K562 (cell line): Measurements from ENCODE around the gene MTCH2. TPM values are rescaled to one million over a fixed set of nuclear protein-coding genes. Genes with fewer than 3 reads are reported as not detected.

Experiments
- ATAC-seq: fragments of 200-7000 bp; cut with Tn5 transposase; 3 replicates; pipeline ENCODE4 v1.9.1; 2020; ENCODE audit warnings: moderate library complexity
- BruUV-seq: library from RNA; stranded (reverse); fragments of 400-500 nt; replicated peaks from 2 replicates; lab custom pipeline; 2021; lab: Mats Ljungman, UMichigan
- CTCF ChIA-PET: fragments of 300-600 bp; formaldehyde crosslinking; extraction: SDS; loops from one replicate; lab custom pipeline; 2021; ENCODE audit warnings: low intra/inter-chr PET ratio; lab: Yijun Ruan, JAX
- POLR2A ChIA-PET: fragments of 300-600, 350-650 bp; sonication (Branson Sonifier 250); formaldehyde crosslinking; extraction: SDS; loops from one replicate; lab custom pipeline; 2021; ENCODE audit warnings: antibody characterized with exemption, inconsistent platforms; lab: Yijun Ruan, JAX
- DNase-seq, 4 experiments: peaks; one replicate each; pipeline versions ENCODE4 v3.0.0 to v3.0.0-alpha.2; 2011 to 2018; ENCODE audit warnings: low spot score in 3 of 4, mixed read lengths in 3 of 4; ENCODE audit errors: extremely low read depth in 1 of 4
- FAIRE-seq: peaks from 2 replicates; lab custom pipeline; 2011; peaks lifted over from hg19 to GRCh38; lab: Jason Lieb, UNC
- H2AFZ ChIP-seq: 2 replicates; pipeline ENCODE4 v1.6.0; 2011; ENCODE audit warnings: low read depth, low read length, control low read depth, inconsistent platforms
- H3K27ac ChIP-seq: fragments of 200-600 bp; 3 replicates; pipeline ENCODE4 v1.8.0; 2011; ENCODE audit warnings: low read depth, mild to moderate bottlenecking, control low read depth, inconsistent platforms, low read length, moderate library complexity, mixed read lengths; ENCODE audit errors: extremely low read depth
- H3K27me3 ChIP-seq, 2 experiments: fragments of 300-600 bp in 1 of 2; 2 replicates in 1 of 2; 3 replicates in 1 of 2; pipeline versions ENCODE4 v1.6.0 to v1.8.0; 2011; ENCODE audit warnings: inconsistent platforms in 2 of 2, low read length in 2 of 2, mild to moderate bottlenecking in 1 of 2, mixed read lengths in 1 of 2, moderate library complexity in 1 of 2; ENCODE audit not compliant: control insufficient read depth in 2 of 2, insufficient read depth in 2 of 2
- H3K36me3 ChIP-seq: fragments of 300-600 bp; 3 replicates; pipeline ENCODE4 v1.8.0; 2011; ENCODE audit warnings: mild to moderate bottlenecking, low read length, inconsistent platforms; ENCODE audit not compliant: control insufficient read depth, insufficient read depth
- H3K4me1 ChIP-seq, 2 experiments: fragments of 200-600 bp in 1 of 2; replicated peaks in 1 of 2; 2 replicates in 1 of 2; 3 replicates in 1 of 2; pipeline versions ENCODE4 v1.5.1 to v1.8.0; 2011; ENCODE audit warnings: inconsistent platforms in 2 of 2, low read length in 2 of 2, mild to moderate bottlenecking in 1 of 2, mixed read lengths in 1 of 2, moderate library complexity in 1 of 2; ENCODE audit not compliant: control insufficient read depth in 2 of 2, insufficient read depth in 2 of 2
- H3K4me2 ChIP-seq: 2 replicates; pipeline ENCODE4 v1.6.1; 2011; ENCODE audit warnings: low read length, control low read depth, inconsistent platforms, mixed read lengths; ENCODE audit not compliant: insufficient read depth
- H3K4me3 ChIP-seq: fragments of 200-600 bp; sonication (generic), shearing (Covaris generic); 2 replicates; pipeline ENCODE4 v1.5.1; 2016; ENCODE audit warnings: control low read depth, inconsistent platforms
- H3K79me2 ChIP-seq: fragments of 200-600 bp; 3 replicates; pipeline ENCODE4 v1.8.0; 2011; ENCODE audit warnings: low read length, inconsistent platforms; ENCODE audit not compliant: control insufficient read depth, insufficient read depth
- H3K9ac ChIP-seq, 2 experiments: 2 replicates each; pipeline versions ENCODE4 v1.6.0 to v1.6.1; 2011; ENCODE audit warnings: low read depth in 2 of 2, low read length in 2 of 2, control low read depth in 1 of 2, inconsistent platforms in 1 of 2, mild to moderate bottlenecking in 1 of 2, mixed read lengths in 1 of 2; ENCODE audit not compliant: insufficient read depth in 1 of 2
- H3K9me1 ChIP-seq: one replicate; pipeline ENCODE4 v1.6.0; 2011; ENCODE audit warnings: inconsistent platforms, mild to moderate bottlenecking, low read length, moderate library complexity; ENCODE audit not compliant: control insufficient read depth, insufficient read depth
- H3K9me3 ChIP-seq: replicated peaks from 2 replicates; pipeline ENCODE4 v1.5.1; 2011; ENCODE audit warnings: low read depth, low read length, inconsistent platforms; ENCODE audit not compliant: control insufficient read depth, insufficient read depth
- H4K20me1 ChIP-seq: replicated peaks from 2 replicates; pipeline ENCODE4 v1.6.1; 2011; ENCODE audit warnings: low read length, inconsistent platforms, mixed read lengths; ENCODE audit not compliant: control insufficient read depth, insufficient read depth
- CREB3 ChIP-seq: fragments of 450-650 bp; conservative IDR thresholded peaks from 2 replicates; pipeline ENCODE4 v1.6.1; 2016; ENCODE audit warnings: missing genetic modification characterization, low read depth, mild to moderate bottlenecking, missing compliant biosample characterization, moderate library complexity
- GMEB1 ChIP-seq: fragments of 250-450 bp; sonication (Bioruptor Pico); IDR thresholded peaks from 2 replicates; pipeline ENCODE4 v1.4.0; 2020; ENCODE audit warnings: mild to moderate bottlenecking
- HDAC8 ChIP-seq: fragments of 450-650 bp; IDR thresholded peaks from 2 replicates; pipeline ENCODE4 v1.6.1; 2016; ENCODE audit warnings: mild to moderate bottlenecking, missing genetic modification characterization, moderate library complexity, missing compliant biosample characterization
- L3MBTL2 ChIP-seq: fragments of 450-650 bp; IDR thresholded peaks from 2 replicates; pipeline ENCODE4 v1.6.1; 2016; ENCODE audit warnings: mild to moderate bottlenecking, moderate library complexity
- POLR2A ChIP-seq: fragments of 450-650 bp; conservative IDR thresholded peaks from 2 replicates; pipeline ENCODE4 v1.6.1; 2016
- RBM15 ChIP-seq: fragments of 200-400 bp; formaldehyde crosslinking; IDR thresholded peaks from 2 replicates; pipeline ENCODE4 v1.6.1; 2018; ENCODE audit warnings: mild to moderate bottlenecking, low read length, moderate library complexity; ENCODE audit not compliant: insufficient read depth
- SMAD3 ChIP-seq: fragments of 450-650 bp; formaldehyde crosslinking; conservative IDR thresholded peaks from 2 replicates; pipeline ENCODE4 v1.4.0; 2020; ENCODE audit warnings: mild to moderate bottlenecking
- TRIM25 ChIP-seq: fragments of 450-650 bp; IDR thresholded peaks from 2 replicates; pipeline ENCODE4 v1.7.0; 2016; ENCODE audit warnings: borderline replicate concordance
- ZNF253 ChIP-seq: fragments of 250-450 bp; sonication (Bioruptor Pico); conservative IDR thresholded peaks from 2 replicates; pipeline ENCODE4 v1.6.1; 2021; ENCODE audit warnings: mild to moderate bottlenecking
- ZNF592 ChIP-seq: fragments of 450-650 bp; IDR thresholded peaks from 2 replicates; pipeline ENCODE4 v1.6.1; 2017; ENCODE audit warnings: antibody characterized with exemption, mild to moderate bottlenecking
- ZNF695 ChIP-seq: fragments of 450-650 bp; formaldehyde crosslinking; IDR thresholded peaks from 2 replicates; pipeline ENCODE4 v1.4.0; 2020; ENCODE audit warnings: mild to moderate bottlenecking, moderate library complexity
- WGBS: fragments of 100-300 bp; shearing (Covaris generic); methylation state at CpG from one replicate; pipeline ENCODE4 v1.1.6; 2016; ENCODE audit warnings: low coverage, mixed read lengths; ENCODE audit not compliant: insufficient coverage; ENCODE audit errors: missing lambda C conversion rate; 5-methylcytosine and 5-hydroxymethylcytosine counted together
- in situ Hi-C: fragments of 300-500 bp; cut with MboI; formaldehyde crosslinking; loops from 4 replicates; pipeline ENCODE4 v1.15.0; 2018; ENCODE audit warnings: inconsistent platforms, mixed read lengths
- intact Hi-C: fragments of 100-400 bp; cut with micrococcal nuclease; formaldehyde crosslinking; loops from 2 replicates; pipeline ENCODE4 v1.14.2; 2022
- polyA plus RNA-seq, 8 experiments: library from polyadenylated mRNA; depleted of rRNA in 4 of 8; stranded (reverse) in 5 of 8; unstranded in 3 of 8; fragments of >200 nt; fragmentation: Nextera tagmentation in 2 of 8; fragmentation: Illumina TruSeq in 1 of 8; extraction: Ambion mirVana in 2 of 8; extraction: Trizol in 1 of 8; gene quantifications; 2 replicates each; pipeline versions ENCODE4 v1.2.1 to v1.2.3, GENCODE V29; 2011 to 2014; ENCODE audit warnings: inconsistent platforms in 1 of 8, missing spikeins in 1 of 8
- total RNA-seq, 7 experiments: library from RNA; depleted of rRNA in 6 of 7; stranded (reverse); fragments of >200 nt in 6 of 7; fragmentation: Illumina TruSeq in 2 of 7; extraction: Trizol in 2 of 7; gene quantifications; 2 replicates each; pipeline versions ENCODE4 v1.2.1 to v1.2.3, GENCODE V29; 2011 to 2021; ENCODE audit warnings: low replicate concordance in 1 of 7

The MTCH2 gene
- total and polyA plus RNA-seq, 9 of the 15 experiments (the other 6 are each of a cell fraction or from before 2014, with no cell fraction given) = 95.4 to 620 (median 198) TPM

- no peak for FAIRE-seq
These were observed 71.6 kb downstream of the MTCH2 start for GRCh38 chr11:47570651-47571356.

More at GRCh38 chr11:47570651-47571356, 71.6 kb downstream of the MTCH2 start:
- Histone ChIP-seq H3K36me3 (peaks cover 68% of the 10 kb centered on the region; the same call in 2 of the 3 replicates), H3K4me2 (no peak overlapping the region), H3K27ac (no peak overlapping the region), H4K20me1 (no peaks in the 10 kb centered on the region), H3K9me1 (no peaks in the 10 kb centered on the region), H3K4me3 (no peak overlapping the region), H3K4me1 (peaks cover 0 to 9% of the 10 kb centered on the region in 2 experiments; a peak in 2 of 5 replicates), H2AFZ (no peak overlapping the region), H3K27me3 (no peaks in the 10 kb centered on the region), H3K9me3 (no peaks in the 10 kb centered on the region), H3K79me2 (peaks cover 34% of the 10 kb centered on the region), H3K9ac (no peak overlapping the region)
- TF ChIP-seq ZNF592 = no peak
- no peak for TF ChIP-seq HDAC8 (tag)
- no peak for TF ChIP-seq ZNF695 (CRISPR knock-in tag)
- no peak for TF ChIP-seq POLR2A
- no peak for TF ChIP-seq CREB3
- TF ChIP-seq L3MBTL2 = no peak
- TF ChIP-seq RBM15 = no peak
- no peak for TF ChIP-seq ZNF253 (CRISPR knock-in tag)
- TF ChIP-seq GMEB1 (CRISPR knock-in tag) = no peak
- TF ChIP-seq SMAD3 (CRISPR knock-in tag) = no peak
- no peak for TF ChIP-seq TRIM25
- DNase-seq (peak in 2 of 4 experiments; percentile 3 to 5), ATAC-seq (no peak)
- WGBS = 90% methylated on average over 3 of the region's 3 CpGs
- ChIA-PET CTCF (no interaction called here), POLR2A (interaction anchor here (0.8 to 1.0 kb wide), 3 partner anchors 8 to 91 kb away, joined by 3 read pairs; partner anchors contain the start of genes FAM180B, KBTBD4 and NDUFS3)
- intact Hi-C loops = no loop called here
- no TSS peak for BruUV-seq
- in situ Hi-C loops = no loop called here
